SK-N-SH treated with all-trans-retinoic acid at 6 μM for 48 hours (cell line): ENCODE measurements around the gene TRMT112.

Source experiments
- ATAC-seq: fragments of 200-7000 bp; cut with Tn5 transposase; 3 replicates; pipeline ENCODE4 v1.9.1; 2020; ENCODE audit warnings: mild to moderate bottlenecking, moderate library complexity
- BACH2 ChIP-seq: fragments of 250-450 bp; sonication (Bioruptor Pico); IDR thresholded peaks from 2 replicates; pipeline ENCODE4 v1.9.0; 2021; ENCODE audit warnings: mild to moderate bottlenecking, borderline replicate concordance
- CREB5 ChIP-seq: fragments of 250-450 bp; sonication (Bioruptor Pico); IDR thresholded peaks from 2 replicates; pipeline ENCODE4 v1.5.1; 2020; ENCODE audit warnings: low read depth, mild to moderate bottlenecking, moderate library complexity
- CSDC2 ChIP-seq: fragments of 250-450 bp; sonication (Bioruptor Pico); IDR thresholded peaks from 2 replicates; pipeline ENCODE4 v1.5.0; 2020; ENCODE audit warnings: mild to moderate bottlenecking, moderate library complexity
- ESRRG ChIP-seq: fragments of 250-450 bp; sonication (Bioruptor Pico); IDR thresholded peaks from 2 replicates; pipeline ENCODE4 v1.6.1; 2021; ENCODE audit warnings: mild to moderate bottlenecking
- GLIS3 ChIP-seq: fragments of 250-450 bp; sonication (Bioruptor Pico); IDR thresholded peaks from 2 replicates; pipeline ENCODE4 v1.5.0; 2020; ENCODE audit warnings: mild to moderate bottlenecking, moderate library complexity
- ISL1 ChIP-seq: fragments of 250-450 bp; sonication (Bioruptor Pico); IDR thresholded peaks from 2 replicates; pipeline ENCODE4 v2.1.2; 2022; ENCODE audit warnings: mild to moderate bottlenecking, moderate library complexity
- OSR1 ChIP-seq: fragments of 250-450 bp; sonication (Bioruptor Pico); IDR thresholded peaks from 2 replicates; pipeline ENCODE4 v1.8.0; 2022; ENCODE audit warnings: moderate library complexity, mild to moderate bottlenecking, inconsistent platforms
- POU6F1 ChIP-seq: fragments of 250-450 bp; sonication (Bioruptor Pico); IDR thresholded peaks from 2 replicates; pipeline ENCODE4 v1.8.0; 2021; ENCODE audit warnings: low read depth, mild to moderate bottlenecking, moderate library complexity, borderline replicate concordance
- PPARA ChIP-seq: fragments of 250-450 bp; sonication (Bioruptor Pico); IDR thresholded peaks from 2 replicates; pipeline ENCODE4 v1.5.0; 2020; ENCODE audit warnings: mild to moderate bottlenecking, borderline replicate concordance
- RARB ChIP-seq: fragments of 250-450 bp; sonication (Bioruptor Pico); IDR thresholded peaks from 2 replicates; pipeline ENCODE4 v1.8.0; 2021; ENCODE audit warnings: mild to moderate bottlenecking, moderate library complexity
- SNAI2 ChIP-seq: fragments of 250-450 bp; sonication (Bioruptor Pico); IDR thresholded peaks from 2 replicates; pipeline ENCODE4 v1.5.0; 2020; ENCODE audit warnings: mild to moderate bottlenecking, moderate library complexity
- TCF4 ChIP-seq: fragments of 250-450 bp; sonication (Bioruptor Pico); IDR thresholded peaks from 2 replicates; pipeline ENCODE4 v1.8.0; 2021; ENCODE audit warnings: mild to moderate bottlenecking, moderate library complexity, borderline replicate concordance
- TOX ChIP-seq: fragments of 250-450 bp; sonication (Bioruptor Pico); IDR thresholded peaks from 2 replicates; pipeline ENCODE4 v1.8.0; 2021; ENCODE audit warnings: mild to moderate bottlenecking, moderate library complexity, borderline replicate concordance
- ZC3H10 ChIP-seq: fragments of 250-450 bp; sonication (Bioruptor Pico); IDR thresholded peaks from 2 replicates; pipeline ENCODE4 v1.5.1; 2021; ENCODE audit warnings: mild to moderate bottlenecking, moderate library complexity
- ZFP3 ChIP-seq: fragments of 250-450 bp; sonication (Bioruptor Pico); IDR thresholded peaks from 2 replicates; pipeline ENCODE4 v1.5.0; 2020; ENCODE audit warnings: mild to moderate bottlenecking, moderate library complexity
- ZNF70 ChIP-seq: fragments of 450-650 bp; formaldehyde crosslinking; IDR thresholded peaks from 2 replicates; pipeline ENCODE4 v1.5.0; 2020; ENCODE audit warnings: mild to moderate bottlenecking, moderate library complexity
- TF ChIP-seq, protein P1 (sequence below): fragments of 250-450 bp; sonication (Bioruptor Pico); IDR thresholded peaks from 2 replicates; pipeline ENCODE4 v1.5.0; 2020; ENCODE audit warnings: mild to moderate bottlenecking, moderate library complexity
- TF ChIP-seq, protein P2 (sequence below): fragments of 250-450 bp; sonication (Bioruptor Pico); IDR thresholded peaks from 2 replicates; pipeline ENCODE4 v1.5.1; 2021; ENCODE audit warnings: mild to moderate bottlenecking, moderate library complexity
- TF ChIP-seq, protein P3 (sequence below): fragments of 250-450 bp; sonication (Bioruptor Pico); IDR thresholded peaks from 2 replicates; pipeline ENCODE4 v1.8.0; 2020; ENCODE audit warnings: mild to moderate bottlenecking, moderate library complexity, borderline replicate concordance

Gene TRMT112

DNA sequence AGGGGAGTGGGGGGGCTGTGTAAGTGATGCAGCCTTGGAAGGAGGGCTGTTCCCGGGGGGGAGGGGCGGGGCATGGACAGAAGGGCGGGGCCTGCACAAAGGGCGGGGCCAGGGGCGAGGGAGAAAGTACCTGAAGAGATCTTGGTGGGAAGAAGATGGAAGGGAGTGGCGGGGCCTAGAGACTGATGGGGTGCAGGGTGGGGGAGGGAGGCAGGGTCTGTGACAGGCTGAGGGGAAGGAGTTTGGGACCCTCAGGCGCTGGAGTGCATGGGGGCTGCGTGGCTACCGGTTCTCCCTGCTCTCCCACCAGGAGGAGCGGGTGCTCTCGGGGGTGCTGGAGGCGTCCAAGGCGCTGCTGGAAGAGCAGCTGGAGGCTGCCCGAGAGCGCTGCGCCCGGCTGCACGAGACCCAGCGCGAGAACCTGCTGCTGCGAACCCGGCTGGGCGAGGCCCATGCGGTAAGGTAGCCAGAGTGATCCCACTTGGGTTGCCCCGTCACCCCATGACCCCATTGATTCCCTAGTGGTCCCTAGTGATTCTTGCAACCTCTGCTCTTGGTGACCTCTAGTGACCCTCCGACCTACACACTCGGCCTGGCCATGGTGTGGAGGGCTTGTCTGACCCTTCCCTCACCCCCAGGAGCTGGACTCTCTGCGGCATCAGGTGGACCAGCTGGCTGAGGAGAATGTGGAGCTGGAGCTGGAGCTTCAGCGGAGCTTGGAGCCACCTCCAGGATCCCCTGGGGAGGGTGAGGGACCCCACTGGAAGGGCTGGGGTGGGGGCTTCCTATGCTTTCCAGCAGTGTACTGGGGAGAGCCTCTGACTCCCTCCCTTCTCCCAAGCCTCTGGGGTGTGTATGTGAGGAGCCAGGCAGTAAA is 25.7 kb upstream of the TRMT112 start:
- TF ChIP-seq TCF4 (CRISPR knock-in tag) = no peak
- TF ChIP-seq, protein P1, sequence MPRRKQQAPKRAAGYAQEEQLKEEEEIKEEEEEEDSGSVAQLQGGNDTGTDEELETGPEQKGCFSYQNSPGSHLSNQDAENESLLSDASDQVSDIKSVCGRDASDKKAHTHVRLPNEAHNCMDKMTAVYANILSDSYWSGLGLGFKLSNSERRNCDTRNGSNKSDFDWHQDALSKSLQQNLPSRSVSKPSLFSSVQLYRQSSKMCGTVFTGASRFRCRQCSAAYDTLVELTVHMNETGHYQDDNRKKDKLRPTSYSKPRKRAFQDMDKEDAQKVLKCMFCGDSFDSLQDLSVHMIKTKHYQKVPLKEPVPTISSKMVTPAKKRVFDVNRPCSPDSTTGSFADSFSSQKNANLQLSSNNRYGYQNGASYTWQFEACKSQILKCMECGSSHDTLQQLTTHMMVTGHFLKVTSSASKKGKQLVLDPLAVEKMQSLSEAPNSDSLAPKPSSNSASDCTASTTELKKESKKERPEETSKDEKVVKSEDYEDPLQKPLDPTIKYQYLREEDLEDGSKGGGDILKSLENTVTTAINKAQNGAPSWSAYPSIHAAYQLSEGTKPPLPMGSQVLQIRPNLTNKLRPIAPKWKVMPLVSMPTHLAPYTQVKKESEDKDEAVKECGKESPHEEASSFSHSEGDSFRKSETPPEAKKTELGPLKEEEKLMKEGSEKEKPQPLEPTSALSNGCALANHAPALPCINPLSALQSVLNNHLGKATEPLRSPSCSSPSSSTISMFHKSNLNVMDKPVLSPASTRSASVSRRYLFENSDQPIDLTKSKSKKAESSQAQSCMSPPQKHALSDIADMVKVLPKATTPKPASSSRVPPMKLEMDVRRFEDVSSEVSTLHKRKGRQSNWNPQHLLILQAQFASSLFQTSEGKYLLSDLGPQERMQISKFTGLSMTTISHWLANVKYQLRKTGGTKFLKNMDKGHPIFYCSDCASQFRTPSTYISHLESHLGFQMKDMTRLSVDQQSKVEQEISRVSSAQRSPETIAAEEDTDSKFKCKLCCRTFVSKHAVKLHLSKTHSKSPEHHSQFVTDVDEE (CRISPR knock-in tag) = no peak
- no peak for TF ChIP-seq CSDC2 (CRISPR knock-in tag)
- TF ChIP-seq OSR1 (CRISPR knock-in tag) = no peak
- TF ChIP-seq POU6F1 (CRISPR knock-in tag) = no peak
- TF ChIP-seq ZC3H10 (CRISPR knock-in tag) = no peak
- no peak for ATAC-seq

DNA sequence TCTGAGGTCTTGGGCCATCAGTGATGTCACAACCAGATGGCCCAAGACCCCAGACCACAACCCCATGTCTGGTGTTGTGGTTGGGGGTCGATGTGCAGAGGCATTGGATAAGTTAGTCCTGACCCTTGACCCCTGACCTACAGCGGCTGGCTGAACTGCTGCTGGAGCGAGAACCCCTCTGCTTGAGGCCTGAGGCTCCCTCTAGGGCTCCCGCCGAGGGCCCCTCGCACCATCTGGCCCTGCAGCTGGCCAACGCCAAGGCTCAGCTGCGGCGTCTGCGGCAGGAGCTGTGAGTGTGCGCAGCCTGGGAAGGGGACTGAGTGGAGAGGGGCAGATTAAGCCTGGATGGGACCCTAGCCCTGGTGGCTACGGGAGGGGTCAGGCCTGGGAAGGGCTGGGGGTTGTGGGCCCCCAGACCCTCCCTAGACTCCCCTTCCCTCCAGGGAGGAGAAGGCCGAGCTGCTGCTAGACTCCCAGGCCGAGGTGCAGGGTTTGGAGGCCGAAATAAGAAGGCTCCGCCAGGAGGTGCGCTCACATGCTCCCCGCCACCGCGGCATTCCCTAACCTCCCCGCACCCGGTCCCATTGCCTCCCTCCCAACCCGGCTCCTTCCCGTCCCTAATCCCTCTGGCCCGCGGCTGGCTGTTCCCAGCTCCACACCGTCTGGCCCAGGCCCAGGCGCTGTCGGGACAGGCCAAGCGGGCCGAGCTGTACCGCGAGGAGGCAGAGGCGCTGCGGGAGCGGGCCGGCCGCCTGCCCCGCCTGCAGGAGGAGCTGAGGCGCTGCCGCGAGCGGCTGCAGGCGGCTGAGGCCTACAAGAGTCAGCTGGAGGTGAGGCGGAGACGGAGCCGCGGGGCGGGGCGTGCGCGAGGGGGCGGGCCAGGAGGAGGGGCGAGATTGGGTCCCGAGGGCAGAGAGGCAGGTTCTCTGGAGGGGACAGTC is 24.8 kb upstream of the TRMT112 start:
- TF ChIP-seq CREB5 (CRISPR knock-in tag) = no peak
- TF ChIP-seq TOX (CRISPR knock-in tag) = no peak
- TF ChIP-seq ZFP3 = no peak
- no peak for TF ChIP-seq GLIS3 (CRISPR knock-in tag)
- no peak for TF ChIP-seq SNAI2 (CRISPR knock-in tag)
- ATAC-seq = no peak

GRCh38 chr11:64341429-64341828 is 24.1 kb upstream of the TRMT112 start:
- TF ChIP-seq, protein P2, sequence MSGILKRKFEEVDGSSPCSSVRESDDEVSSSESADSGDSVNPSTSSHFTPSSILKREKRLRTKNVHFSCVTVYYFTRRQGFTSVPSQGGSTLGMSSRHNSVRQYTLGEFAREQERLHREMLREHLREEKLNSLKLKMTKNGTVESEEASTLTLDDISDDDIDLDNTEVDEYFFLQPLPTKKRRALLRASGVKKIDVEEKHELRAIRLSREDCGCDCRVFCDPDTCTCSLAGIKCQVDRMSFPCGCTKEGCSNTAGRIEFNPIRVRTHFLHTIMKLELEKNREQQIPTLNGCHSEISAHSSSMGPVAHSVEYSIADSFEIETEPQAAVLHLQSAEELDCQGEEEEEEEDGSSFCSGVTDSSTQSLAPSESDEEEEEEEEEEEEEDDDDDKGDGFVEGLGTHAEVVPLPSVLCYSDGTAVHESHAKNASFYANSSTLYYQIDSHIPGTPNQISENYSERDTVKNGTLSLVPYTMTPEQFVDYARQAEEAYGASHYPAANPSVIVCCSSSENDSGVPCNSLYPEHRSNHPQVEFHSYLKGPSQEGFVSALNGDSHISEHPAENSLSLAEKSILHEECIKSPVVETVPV (CRISPR knock-in tag) = no peak
- no peak for ATAC-seq

DNA sequence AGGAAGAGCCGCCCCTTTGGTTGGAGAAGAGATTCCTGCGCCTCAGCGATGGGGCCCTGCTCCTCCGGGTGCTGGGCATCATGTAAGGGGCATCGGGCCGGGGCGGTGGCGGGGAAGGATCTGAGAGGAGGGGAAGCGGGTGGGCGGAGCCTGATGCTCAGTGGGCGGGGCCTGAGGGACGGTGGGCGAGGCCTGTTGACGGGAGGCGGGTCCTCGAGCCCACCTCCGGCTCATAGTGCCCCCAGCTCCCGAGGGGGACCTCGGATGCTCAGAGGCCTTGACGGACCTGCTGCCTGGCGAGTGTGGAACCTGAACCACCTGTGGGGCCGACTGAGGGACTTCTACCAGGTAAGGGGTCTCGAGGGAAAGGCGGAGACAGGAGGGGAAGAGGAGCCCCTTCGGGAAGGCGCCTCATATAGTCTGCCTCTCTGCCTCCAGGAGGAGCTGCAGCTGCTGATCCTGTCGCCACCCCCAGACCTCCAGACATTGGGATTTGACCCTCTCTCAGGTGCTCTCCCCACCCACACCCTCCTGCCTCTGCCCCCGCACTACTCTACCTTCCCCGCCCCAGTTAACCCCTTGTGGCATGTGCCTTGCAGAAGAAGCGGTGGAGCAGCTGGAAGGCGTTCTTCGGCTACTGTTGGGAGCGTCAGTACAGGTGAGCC is 23.4 kb upstream of the TRMT112 start:
- no peak for ATAC-seq
- no peak for TF ChIP-seq TOX (CRISPR knock-in tag)
- TF ChIP-seq ZC3H10 (CRISPR knock-in tag) = no peak
- no peak for TF ChIP-seq ZNF70
- TF ChIP-seq ISL1 = no peak
- TF ChIP-seq, protein P3, sequence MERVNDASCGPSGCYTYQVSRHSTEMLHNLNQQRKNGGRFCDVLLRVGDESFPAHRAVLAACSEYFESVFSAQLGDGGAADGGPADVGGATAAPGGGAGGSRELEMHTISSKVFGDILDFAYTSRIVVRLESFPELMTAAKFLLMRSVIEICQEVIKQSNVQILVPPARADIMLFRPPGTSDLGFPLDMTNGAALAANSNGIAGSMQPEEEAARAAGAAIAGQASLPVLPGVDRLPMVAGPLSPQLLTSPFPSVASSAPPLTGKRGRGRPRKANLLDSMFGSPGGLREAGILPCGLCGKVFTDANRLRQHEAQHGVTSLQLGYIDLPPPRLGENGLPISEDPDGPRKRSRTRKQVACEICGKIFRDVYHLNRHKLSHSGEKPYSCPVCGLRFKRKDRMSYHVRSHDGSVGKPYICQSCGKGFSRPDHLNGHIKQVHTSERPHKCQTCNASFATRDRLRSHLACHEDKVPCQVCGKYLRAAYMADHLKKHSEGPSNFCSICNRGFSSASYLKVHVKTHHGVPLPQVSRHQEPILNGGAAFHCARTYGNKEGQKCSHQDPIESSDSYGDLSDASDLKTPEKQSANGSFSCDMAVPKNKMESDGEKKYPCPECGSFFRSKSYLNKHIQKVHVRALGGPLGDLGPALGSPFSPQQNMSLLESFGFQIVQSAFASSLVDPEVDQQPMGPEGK (CRISPR knock-in tag) = no peak
- TF ChIP-seq GLIS3 (CRISPR knock-in tag) = no peak
- no peak for TF ChIP-seq ESRRG
- TF ChIP-seq OSR1 (CRISPR knock-in tag) = no peak
- TF ChIP-seq PPARA = no peak
- no peak for TF ChIP-seq ZFP3
- no peak for TF ChIP-seq RARB (CRISPR knock-in tag)
- TF ChIP-seq SNAI2 (CRISPR knock-in tag) = no peak
- no peak for TF ChIP-seq CSDC2 (CRISPR knock-in tag)
- TF ChIP-seq BACH2 (CRISPR knock-in tag) = no peak
